ENCODE results near the gene RBM3.
"Not testable (repeated sequence)": the region's sequence is repeated elsewhere in the genome, so short reads cannot be mapped to it uniquely, and the experiment has no call there.

RBM3 gene

DNA sequence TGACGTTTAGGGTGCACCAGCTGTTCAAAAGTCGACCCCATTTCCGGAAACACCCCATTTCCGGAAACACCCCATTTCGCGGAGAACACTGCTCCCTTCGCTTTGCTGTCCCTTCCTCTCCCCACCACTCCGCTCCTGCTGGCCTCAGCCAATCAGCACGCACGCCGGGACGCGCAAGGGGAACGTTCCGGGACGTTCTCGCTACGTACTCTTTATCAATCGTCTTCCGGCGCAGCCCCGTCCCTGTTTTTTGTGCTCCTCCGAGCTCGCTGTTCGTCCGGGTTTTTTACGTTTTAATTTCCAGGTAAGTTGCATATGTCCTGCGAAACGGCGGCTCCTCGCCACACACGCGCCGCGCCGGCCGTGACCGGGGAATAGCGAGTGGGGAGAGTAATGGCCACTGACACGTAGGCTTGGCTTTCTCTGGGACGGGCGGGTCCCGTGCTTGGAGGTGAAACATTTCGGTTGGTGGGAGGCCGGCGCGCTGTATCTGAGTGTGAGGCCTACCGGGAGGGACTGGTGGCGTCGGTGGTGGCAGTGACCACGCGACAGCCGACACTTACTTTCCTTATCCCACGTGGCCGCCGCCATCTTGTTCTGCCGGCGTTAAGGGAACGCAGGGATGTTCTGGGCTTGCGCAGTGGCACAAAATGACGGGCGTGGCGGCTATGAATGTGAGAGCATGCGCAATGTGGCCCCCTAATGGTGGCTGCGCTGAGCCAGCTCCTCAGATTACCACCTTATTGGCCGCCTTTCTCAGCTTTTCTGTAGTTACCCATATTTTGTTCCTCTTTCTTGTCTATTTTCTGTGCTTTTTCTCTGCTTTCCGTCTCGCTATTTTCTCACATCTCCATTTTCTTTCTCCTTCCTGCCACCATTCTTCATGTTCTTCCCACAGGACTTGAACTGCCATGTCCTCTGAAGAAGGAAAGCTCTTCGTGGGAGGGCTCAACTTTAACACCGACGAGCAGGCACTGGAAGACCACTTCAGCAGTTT is at the start of gene RBM3:
Gene RBM3, plus strand, starts transcription at position 215 of the 997 bp plus-strand sequence. Its CDS starts 697 bp downstream, at position 912.
- Histone ChIP-seq H3K9me3 (ENCODE audit: control insufficient read depth in 1 of 2, low read length in 2 of 2) (no peaks in the 10 kb centered on the region), H3K36me3 (ENCODE audit: control insufficient read depth in 1 of 2, insufficient read depth in 2 of 2, low read length in 2 of 2) (peaks cover 28 to 42% of the 10 kb centered on the region in 2 donors), H3K4me3 (ENCODE audit: low read depth in 1 of 2, low read length in 2 of 2) (peak within 1 kb of the TSS; percentile 84 to 88), H3K27me3 (ENCODE audit: control insufficient read depth in 1 of 2, insufficient read depth in 2 of 2, low read length in 2 of 2) (no peaks in the 10 kb centered on the region), H3K4me1 (ENCODE audit: control insufficient read depth in 1 of 2, insufficient read depth in 2 of 2, low read length in 2 of 2) (peaks cover 11 to 12% of the 10 kb centered on the region in 2 donors), H3K9ac (ENCODE audit: low read depth in 1 of 2, low read length in 2 of 2) (peak within 1 kb of the TSS; percentile 86 to 94), H3K27ac (ENCODE audit: low read depth, low read length) (peak within 1 kb of the TSS; percentile 97)

DNA sequence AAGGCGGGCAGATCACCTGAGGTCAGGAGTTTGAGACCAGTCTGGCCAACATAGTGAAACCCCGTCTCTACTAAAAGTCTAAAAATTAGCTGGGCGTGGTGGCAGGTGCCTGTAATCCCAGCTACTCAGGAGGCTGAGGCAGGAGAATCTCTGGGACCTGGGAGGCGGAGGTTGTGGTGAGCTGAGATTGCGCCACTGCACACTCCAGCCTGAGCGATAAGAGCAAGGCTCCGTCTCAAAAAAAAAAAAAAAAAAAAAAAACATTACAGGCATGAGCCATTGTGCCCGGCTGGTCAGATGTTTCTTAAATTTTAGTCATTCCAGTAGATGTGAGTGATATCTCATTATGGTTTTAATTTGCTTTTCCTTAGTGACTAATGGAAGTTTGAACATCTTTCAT is 48.4 kb upstream of the RBM3 start:
- not testable (repeated sequence) for H3K9ac ChIP-seq (ENCODE audit: low read depth in 1 of 2, low read length in 2 of 2); H3K4me1 ChIP-seq (ENCODE audit: control insufficient read depth in 1 of 2, insufficient read depth in 2 of 2, low read length in 2 of 2); H3K4me3 ChIP-seq (ENCODE audit: low read depth in 1 of 2, low read length in 2 of 2); H3K9me3 ChIP-seq (ENCODE audit: control insufficient read depth in 1 of 2, low read length in 2 of 2); H3K27me3 ChIP-seq (ENCODE audit: control insufficient read depth in 1 of 2, insufficient read depth in 2 of 2, low read length in 2 of 2); H3K27ac ChIP-seq (ENCODE audit: low read depth, low read length)
- H3K36me3 ChIP-seq (ENCODE audit: control insufficient read depth in 1 of 2, insufficient read depth in 2 of 2, low read length in 2 of 2): peaks cover 8 to 36% of the 10 kb centered on the region in 2 donors

DNA sequence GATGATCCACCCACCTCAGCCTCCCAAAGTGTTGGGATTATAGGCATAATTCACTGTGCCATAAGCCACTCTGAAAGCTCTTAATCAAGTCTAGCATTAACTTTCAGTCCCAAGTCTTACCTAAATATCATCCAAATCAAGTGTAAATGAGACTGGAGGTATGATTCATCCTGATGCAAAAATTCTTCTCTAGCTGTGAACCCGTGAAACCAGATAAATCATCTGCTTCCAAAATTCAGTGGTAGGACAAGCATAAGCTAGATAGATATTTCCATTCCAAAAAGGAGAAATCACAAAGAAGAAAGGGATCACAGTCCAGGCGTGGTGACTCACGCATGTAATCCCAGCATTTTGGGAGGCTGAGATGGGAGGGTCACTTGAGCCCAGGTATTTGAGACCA is 43.5 kb upstream of the RBM3 start:
- H3K27me3 ChIP-seq (ENCODE audit: control insufficient read depth in 1 of 2, insufficient read depth in 2 of 2, low read length in 2 of 2): no peaks in the 10 kb centered on the region
- H3K4me1 ChIP-seq (ENCODE audit: control insufficient read depth in 1 of 2, insufficient read depth in 2 of 2, low read length in 2 of 2): peaks cover 0 to 4% of the 10 kb centered on the region in 2 donors
- H3K27ac ChIP-seq (ENCODE audit: low read depth, low read length): no peak overlapping the region
- no peaks in the 10 kb centered on the region for H3K9me3 ChIP-seq (ENCODE audit: control insufficient read depth in 1 of 2, low read length in 2 of 2)
- H3K36me3 ChIP-seq (ENCODE audit: control insufficient read depth in 1 of 2, insufficient read depth in 2 of 2, low read length in 2 of 2): peaks cover 8 to 32% of the 10 kb centered on the region in 2 donors
- H3K9ac ChIP-seq (ENCODE audit: low read depth in 1 of 2, low read length in 2 of 2): no peak overlapping the region
- no peak overlapping the region for H3K4me3 ChIP-seq (ENCODE audit: low read depth in 1 of 2, low read length in 2 of 2)

DNA sequence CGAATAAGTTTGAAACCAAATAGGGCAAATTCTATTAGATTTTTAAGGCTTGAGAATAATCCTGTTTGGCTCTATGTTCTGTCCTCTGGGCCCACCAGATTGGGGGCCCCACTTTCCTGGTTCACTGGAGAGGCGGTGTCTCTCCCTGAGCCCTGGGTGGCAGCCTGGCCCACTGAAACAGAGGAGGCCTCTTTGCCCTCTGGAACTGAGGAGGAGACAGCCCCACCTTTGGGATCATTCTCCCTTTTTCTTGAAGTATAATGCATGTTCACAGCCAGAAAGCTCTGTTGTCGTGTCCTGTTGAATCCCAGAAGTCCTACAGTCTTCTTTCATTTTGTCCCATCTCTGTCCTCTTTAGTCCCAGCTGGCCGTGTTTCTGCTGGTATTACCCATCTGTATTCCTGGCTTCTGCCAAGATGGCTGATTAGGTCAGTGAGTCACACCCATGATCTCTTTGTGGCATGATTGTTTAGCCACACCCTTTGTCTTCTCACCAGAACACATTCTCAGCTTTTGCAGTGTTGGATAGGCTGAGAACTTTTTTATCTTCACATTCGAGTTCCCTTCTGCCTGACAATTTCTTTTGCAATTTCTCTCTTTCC is 42.8 kb upstream of the RBM3 start:
- Histone ChIP-seq H3K9me3 (ENCODE audit: control insufficient read depth in 1 of 2, low read length in 2 of 2) (no peaks in the 10 kb centered on the region), H3K27ac (ENCODE audit: low read depth, low read length) (no peak overlapping the region), H3K4me1 (ENCODE audit: control insufficient read depth in 1 of 2, insufficient read depth in 2 of 2, low read length in 2 of 2) (peaks cover 0 to 4% of the 10 kb centered on the region in 2 donors), H3K4me3 (ENCODE audit: low read depth in 1 of 2, low read length in 2 of 2) (no peak overlapping the region), H3K27me3 (ENCODE audit: control insufficient read depth in 1 of 2, insufficient read depth in 2 of 2, low read length in 2 of 2) (no peaks in the 10 kb centered on the region), H3K36me3 (ENCODE audit: control insufficient read depth in 1 of 2, insufficient read depth in 2 of 2, low read length in 2 of 2) (peaks cover 8 to 26% of the 10 kb centered on the region in 2 donors), H3K9ac (ENCODE audit: low read depth in 1 of 2, low read length in 2 of 2) (no peak overlapping the region)

DNA sequence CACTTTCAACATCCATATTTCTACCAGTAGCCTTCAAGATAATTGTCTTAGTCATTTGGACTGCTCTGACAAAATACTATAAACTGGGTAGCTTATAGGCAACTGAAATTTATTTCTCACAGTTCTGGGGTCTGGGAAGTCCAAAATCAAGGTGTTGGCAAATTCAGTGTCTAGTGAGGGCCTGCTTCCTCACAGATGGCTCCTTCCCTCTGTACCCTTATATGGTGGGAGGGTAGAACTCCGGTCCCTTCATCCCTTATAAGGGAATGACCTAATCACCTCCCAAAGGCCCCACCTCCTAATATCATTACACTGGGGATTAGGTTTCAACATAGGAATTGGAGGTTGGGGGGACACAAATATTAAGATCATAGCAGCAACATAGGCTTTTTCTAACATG is 42.1 kb upstream of the RBM3 start:
- H3K36me3 ChIP-seq (ENCODE audit: control insufficient read depth in 1 of 2, insufficient read depth in 2 of 2, low read length in 2 of 2): peaks cover 8 to 19% of the 10 kb centered on the region in 2 donors
- H3K4me3 ChIP-seq (ENCODE audit: low read depth in 1 of 2, low read length in 2 of 2): no peak overlapping the region
- H3K9ac ChIP-seq (ENCODE audit: low read depth in 1 of 2, low read length in 2 of 2): no peak overlapping the region
- no peaks in the 10 kb centered on the region for H3K27me3 ChIP-seq (ENCODE audit: control insufficient read depth in 1 of 2, insufficient read depth in 2 of 2, low read length in 2 of 2)
- H3K4me1 ChIP-seq (ENCODE audit: control insufficient read depth in 1 of 2, insufficient read depth in 2 of 2, low read length in 2 of 2): peaks cover 0 to 4% of the 10 kb centered on the region in 2 donors
- H3K9me3 ChIP-seq (ENCODE audit: control insufficient read depth in 1 of 2, low read length in 2 of 2): no peaks in the 10 kb centered on the region
- H3K27ac ChIP-seq (ENCODE audit: low read depth, low read length): no peak overlapping the region

DNA sequence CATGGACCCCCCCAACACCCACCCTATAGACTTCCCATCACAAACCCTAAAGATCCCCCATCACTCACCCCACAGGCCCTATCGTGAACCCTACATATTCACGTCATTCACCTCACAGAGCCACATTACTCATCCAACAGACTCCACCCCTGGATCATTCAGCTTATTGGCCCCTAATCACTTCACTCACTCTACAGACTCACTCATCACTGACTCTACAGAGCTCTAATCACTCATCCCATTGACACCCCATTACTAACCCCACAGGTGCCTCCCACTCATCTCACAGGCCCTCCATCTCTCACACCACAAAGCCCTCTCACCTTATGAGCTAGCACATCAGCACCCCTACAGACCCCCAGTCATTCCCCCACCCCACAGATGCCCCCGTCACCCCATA is 41.1 kb upstream of the RBM3 start:
- Histone ChIP-seq H3K9ac (ENCODE audit: low read depth in 1 of 2, low read length in 2 of 2) (no peak overlapping the region), H3K4me1 (ENCODE audit: control insufficient read depth in 1 of 2, insufficient read depth in 2 of 2, low read length in 2 of 2) (peaks cover 0 to 4% of the 10 kb centered on the region in 2 donors), H3K36me3 (ENCODE audit: control insufficient read depth in 1 of 2, insufficient read depth in 2 of 2, low read length in 2 of 2) (peaks cover 4 to 9% of the 10 kb centered on the region in 2 donors), H3K9me3 (ENCODE audit: control insufficient read depth in 1 of 2, low read length in 2 of 2) (no peaks in the 10 kb centered on the region), H3K27me3 (ENCODE audit: control insufficient read depth in 1 of 2, insufficient read depth in 2 of 2, low read length in 2 of 2) (no peaks in the 10 kb centered on the region), H3K4me3 (ENCODE audit: low read depth in 1 of 2, low read length in 2 of 2) (no peak overlapping the region), H3K27ac (ENCODE audit: low read depth, low read length) (no peak overlapping the region)

DNA sequence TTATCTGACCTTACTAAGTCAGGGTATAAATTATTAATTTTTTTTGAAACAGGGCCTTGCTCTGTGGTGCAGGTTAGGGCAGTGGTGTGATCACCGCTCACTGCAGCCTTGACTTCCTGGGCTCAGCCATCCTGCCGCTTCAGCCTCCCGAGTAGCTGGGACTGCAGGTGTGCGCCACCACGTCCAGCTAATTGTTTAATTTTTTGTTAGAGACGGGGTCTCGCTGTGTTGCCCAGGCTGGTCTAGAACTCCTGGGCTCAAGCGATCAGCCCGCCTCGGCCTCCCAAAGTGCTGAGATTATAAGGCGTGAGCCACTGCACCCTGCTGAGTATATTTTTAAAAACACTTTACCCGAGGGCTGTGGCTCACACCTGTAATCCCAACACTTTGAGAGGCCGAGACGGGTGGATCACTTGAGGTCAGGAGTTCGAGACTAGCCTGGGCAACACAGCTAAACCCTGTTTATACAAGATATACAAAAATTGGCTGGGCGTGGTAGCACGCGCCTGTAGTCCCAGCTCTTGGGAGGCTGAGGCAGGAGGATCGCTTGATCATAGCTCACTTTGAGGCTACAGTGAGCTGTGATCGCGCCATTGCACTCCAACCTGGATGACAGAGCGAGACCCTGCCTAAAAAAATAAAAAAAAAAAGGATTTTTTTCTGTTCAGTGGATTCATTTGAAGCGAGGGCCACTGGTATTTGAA is 35.5 kb upstream of the RBM3 start:
- Histone ChIP-seq H3K9me3 (ENCODE audit: control insufficient read depth in 1 of 2, low read length in 2 of 2) (no peaks in the 10 kb centered on the region), H3K36me3 (ENCODE audit: control insufficient read depth in 1 of 2, insufficient read depth in 2 of 2, low read length in 2 of 2) (no peaks in the 10 kb centered on the region), H3K9ac (ENCODE audit: low read depth in 1 of 2, low read length in 2 of 2) (no peak overlapping the region), H3K4me1 (ENCODE audit: control insufficient read depth in 1 of 2, insufficient read depth in 2 of 2, low read length in 2 of 2) (peaks cover 8 to 10% of the 10 kb centered on the region in 2 donors), H3K27me3 (ENCODE audit: control insufficient read depth in 1 of 2, insufficient read depth in 2 of 2, low read length in 2 of 2) (no peaks in the 10 kb centered on the region), H3K4me3 (ENCODE audit: low read depth in 1 of 2, low read length in 2 of 2) (no peak overlapping the region), H3K27ac (ENCODE audit: low read depth, low read length) (peak overlapping the region; percentile 50)

DNA sequence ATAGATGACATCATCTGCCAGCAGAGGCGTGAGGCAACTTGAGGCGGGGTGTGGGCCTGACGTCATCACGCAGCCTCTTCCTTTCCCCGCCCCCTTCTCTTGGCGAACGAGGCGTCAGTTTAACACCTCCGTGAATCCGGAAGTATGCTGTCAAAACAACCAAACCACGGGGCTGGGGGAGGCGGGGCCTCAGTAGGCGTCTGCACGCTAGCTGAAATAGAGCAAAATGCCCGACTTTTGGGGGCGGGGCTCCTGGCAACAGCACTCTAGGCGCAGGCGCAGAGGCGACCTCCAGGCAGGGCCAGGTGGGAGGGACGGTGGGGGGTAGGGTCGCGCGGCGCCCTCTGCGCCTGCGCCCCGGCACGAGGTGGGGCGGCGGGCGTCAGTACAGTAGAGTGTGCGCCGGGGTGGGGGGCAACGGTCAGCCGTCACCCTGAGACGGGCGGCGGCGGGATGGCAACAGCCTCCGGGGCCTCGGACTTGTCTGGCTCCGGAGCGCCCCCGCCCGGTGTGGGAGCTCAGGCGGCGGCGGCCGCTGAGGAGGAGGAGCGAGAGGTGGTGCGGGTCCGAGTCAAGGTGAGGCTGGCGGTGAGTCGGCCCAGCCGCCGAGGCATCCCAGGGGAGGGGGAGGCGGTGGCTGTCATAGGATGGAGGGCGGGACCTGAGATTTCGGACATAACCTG is 34.8 kb upstream of the RBM3 start, which contains the start of gene TBC1D25:
Gene TBC1D25, plus strand, starts transcription at position 370 of the 683 bp plus-strand sequence. Its CDS starts 84 bp downstream, at position 454.
- H3K27me3 ChIP-seq (ENCODE audit: control insufficient read depth in 1 of 2, insufficient read depth in 2 of 2, low read length in 2 of 2): no peaks in the 10 kb centered on the region
- peak within 1 kb of the TSS; percentile 57 to 65 for H3K9ac ChIP-seq (ENCODE audit: low read depth in 1 of 2, low read length in 2 of 2)
- peak within 1 kb of the TSS; percentile 65 to 74 for H3K4me3 ChIP-seq (ENCODE audit: low read depth in 1 of 2, low read length in 2 of 2)
- H3K9me3 ChIP-seq (ENCODE audit: control insufficient read depth in 1 of 2, low read length in 2 of 2): no peaks in the 10 kb centered on the region
- H3K36me3 ChIP-seq (ENCODE audit: control insufficient read depth in 1 of 2, insufficient read depth in 2 of 2, low read length in 2 of 2): peaks cover under 1% of the 10 kb centered on the region in 2 donors
- peak within 1 kb of the TSS; percentile 73 for H3K27ac ChIP-seq (ENCODE audit: low read depth, low read length)
- peaks cover 8 to 10% of the 10 kb centered on the region in 2 donors for H3K4me1 ChIP-seq (ENCODE audit: control insufficient read depth in 1 of 2, insufficient read depth in 2 of 2, low read length in 2 of 2)

DNA sequence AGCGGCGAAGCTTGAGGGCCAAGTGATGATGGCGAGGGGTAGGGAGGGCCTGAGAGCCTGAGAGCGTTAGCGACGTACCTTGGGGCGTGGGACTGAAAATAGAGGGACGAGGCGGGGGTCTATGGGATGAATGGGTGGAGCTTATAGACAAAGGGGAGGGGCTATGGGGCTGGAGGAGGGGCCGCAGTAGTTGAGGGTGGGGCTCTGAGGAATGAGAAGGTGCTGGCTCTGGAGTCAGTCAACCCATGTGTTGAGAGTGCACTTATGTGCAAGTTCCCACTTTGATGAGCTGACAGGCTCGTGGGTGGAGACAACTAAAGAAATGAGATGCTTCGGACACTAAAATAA is 34.3 kb upstream of the RBM3 start:
- no peaks in the 10 kb centered on the region for H3K27me3 ChIP-seq (ENCODE audit: control insufficient read depth in 1 of 2, insufficient read depth in 2 of 2, low read length in 2 of 2)
- peak overlapping the region; percentile 65 to 74 for H3K4me3 ChIP-seq (ENCODE audit: low read depth in 1 of 2, low read length in 2 of 2)
- H3K27ac ChIP-seq (ENCODE audit: low read depth, low read length): peak overlapping the region; percentile 73
- peaks cover 6% of the 10 kb centered on the region in 2 donors for H3K36me3 ChIP-seq (ENCODE audit: control insufficient read depth in 1 of 2, insufficient read depth in 2 of 2, low read length in 2 of 2)
- peak overlapping the region; percentile 57 to 65 for H3K9ac ChIP-seq (ENCODE audit: low read depth in 1 of 2, low read length in 2 of 2)
- peaks cover 8 to 10% of the 10 kb centered on the region in 2 donors for H3K4me1 ChIP-seq (ENCODE audit: control insufficient read depth in 1 of 2, insufficient read depth in 2 of 2, low read length in 2 of 2)
- no peaks in the 10 kb centered on the region for H3K9me3 ChIP-seq (ENCODE audit: control insufficient read depth in 1 of 2, low read length in 2 of 2)
